ENCODE measurements around the gene CLSTN2. TPM values are rescaled to one million over a fixed set of nuclear protein-coding genes. Genes with fewer than 3 reads are reported as not detected.

CLSTN2 gene
- total RNA-seq, 1 experiment from 2014 or later: 0.68 TPM

- no peak overlapping the region for H3K27ac Mint-ChIP-seq
- Histone ChIP-seq H2BK5ac (ENCODE audit: insufficient read length, low read length) (no peak overlapping the region), H2BK15ac (ENCODE audit: low read depth, low read length) (no peak overlapping the region), H3K9me3 (ENCODE audit: control insufficient read depth, low read depth, low read length) (no peaks in the 10 kb centered on the region), H3K79me2 (ENCODE audit: insufficient read depth, low read length) (no peaks in the 10 kb centered on the region), H4K8ac (replicated peaks; ENCODE audit: insufficient read length, low read depth, low read length) (no peak overlapping the region), H3K14ac (ENCODE audit: insufficient read depth, low read length) (no peak overlapping the region; the same call in 1 of the 2 replicates), H3K23ac (ENCODE audit: insufficient read length, low read depth, low read length) (no peak overlapping the region), H3K4ac (ENCODE audit: low read depth, low read length) (no peak overlapping the region), H4K20me1 (ENCODE audit: control insufficient read depth, insufficient read depth, insufficient read length) (no peaks in the 10 kb centered on the region), H3T11ph (ENCODE audit: low read length) (no peak overlapping the region), H2AFZ (ENCODE audit: low read length) (no peak overlapping the region), H3K18ac (ENCODE audit: insufficient read length, low read depth, low read length) (no peak overlapping the region), H3K79me1 (ENCODE audit: insufficient read depth, low read depth, low read length, poor library complexity, severe bottlenecking) (no peaks in the 10 kb centered on the region), H2BK120ac (ENCODE audit: low read depth, low read length, poor library complexity, severe bottlenecking) (no peak overlapping the region), H3K23me2 (ENCODE audit: insufficient read length, low read depth, low read length, poor library complexity, severe bottlenecking) (peaks cover 10% of the 10 kb centered on the region), H2BK20ac (ENCODE audit: low read depth, low read length, poor library complexity, severe bottlenecking) (no peak overlapping the region), H3K4me1 (ENCODE audit: insufficient read depth, low read length) (no peaks in the 10 kb centered on the region), H2BK12ac (ENCODE audit: insufficient read length, low read depth, low read length) (no peak overlapping the region), H3K27me3 (ENCODE audit: insufficient read depth, low read length) (peaks cover 15% of the 10 kb centered on the region), H2AK5ac (ENCODE audit: insufficient read length, low read length) (no peak overlapping the region), H3K56ac (ENCODE audit: insufficient read length, low read depth, low read length) (no peak overlapping the region), H3K9ac (ENCODE audit: extremely low read depth, insufficient read length, low read length) (no peak overlapping the region), H3K27ac (ENCODE audit: insufficient read length, low read depth, low read length) (no peak overlapping the region), H4K5ac (ENCODE audit: insufficient read length, low read depth, low read length) (no peak overlapping the region), H3K4me2 (ENCODE audit: insufficient read depth, insufficient read length, low read length) (peak overlapping the region; percentile 77), H4K91ac (ENCODE audit: insufficient read length, low read depth, low read length) (no peak overlapping the region)
- no CpG with 5 or more reads among the region's 42 CpGs for WGBS (ENCODE audit: extremely low coverage, insufficient read length, low lambda C conversion rate)
- H3K9me3 Mint-ChIP-seq: peaks cover 0 to 3% of the 10 kb centered on the region in 2 experiments; a peak in 2 of 5 replicates
- H3K4me1 Mint-ChIP-seq: peaks cover 14% of the 10 kb centered on the region in 2 experiments
- DNase-seq: peak; percentile 44
- peak overlapping the region; percentile 62 to 79 for H3K4me3 Mint-ChIP-seq
- no peaks in the 10 kb centered on the region for H3K36me3 Mint-ChIP-seq (ENCODE audit: insufficient read depth in 1 of 3, low read depth in 3 of 3)
- TF ChIP-seq CTCF (conservative IDR thresholded peaks at IDR 0.05): no peak
- peaks cover 79% of the 10 kb centered on the region for H3K27me3 Mint-ChIP-seq (ENCODE audit: low read depth)
These were observed 1.2 kb downstream of the CLSTN2 start for GRCh38 chr3:139935866-139936817.

Measured in H9 (cell line).